ENCODE results near the gene TIMMDC1.

TIMMDC1 gene

DNA sequence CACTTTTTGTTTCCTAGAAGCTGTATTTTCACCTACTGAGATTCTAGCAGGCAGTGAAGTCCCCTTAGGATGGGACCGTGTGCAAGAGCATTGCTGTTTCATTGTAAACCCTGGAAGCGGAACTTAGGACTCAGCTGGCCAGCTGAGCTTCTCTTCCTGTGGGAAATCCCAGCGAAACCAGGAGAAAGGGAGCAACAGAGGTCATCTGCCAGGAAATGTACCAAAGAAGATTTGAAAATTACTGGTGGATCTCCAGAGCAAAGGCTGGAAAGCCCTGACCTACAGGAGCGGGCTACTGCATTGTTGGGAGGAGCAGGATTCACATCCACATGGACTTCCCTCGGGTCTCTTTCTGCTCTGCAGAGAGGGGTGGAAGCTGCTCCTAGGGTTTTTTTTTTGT, 73.3 kb downstream of the TIMMDC1 start:
- TF ChIP-seq, protein P1, sequence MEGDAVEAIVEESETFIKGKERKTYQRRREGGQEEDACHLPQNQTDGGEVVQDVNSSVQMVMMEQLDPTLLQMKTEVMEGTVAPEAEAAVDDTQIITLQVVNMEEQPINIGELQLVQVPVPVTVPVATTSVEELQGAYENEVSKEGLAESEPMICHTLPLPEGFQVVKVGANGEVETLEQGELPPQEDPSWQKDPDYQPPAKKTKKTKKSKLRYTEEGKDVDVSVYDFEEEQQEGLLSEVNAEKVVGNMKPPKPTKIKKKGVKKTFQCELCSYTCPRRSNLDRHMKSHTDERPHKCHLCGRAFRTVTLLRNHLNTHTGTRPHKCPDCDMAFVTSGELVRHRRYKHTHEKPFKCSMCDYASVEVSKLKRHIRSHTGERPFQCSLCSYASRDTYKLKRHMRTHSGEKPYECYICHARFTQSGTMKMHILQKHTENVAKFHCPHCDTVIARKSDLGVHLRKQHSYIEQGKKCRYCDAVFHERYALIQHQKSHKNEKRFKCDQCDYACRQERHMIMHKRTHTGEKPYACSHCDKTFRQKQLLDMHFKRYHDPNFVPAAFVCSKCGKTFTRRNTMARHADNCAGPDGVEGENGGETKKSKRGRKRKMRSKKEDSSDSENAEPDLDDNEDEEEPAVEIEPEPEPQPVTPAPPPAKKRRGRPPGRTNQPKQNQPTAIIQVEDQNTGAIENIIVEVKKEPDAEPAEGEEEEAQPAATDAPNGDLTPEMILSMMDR (IDR thresholded peaks at IDR 0.05), result no peak
